Gastroesophageal sphincter (tissue), 3 donors: Measurements from ENCODE around the gene DDTL.
"Not testable (repeated sequence)": the region's sequence is repeated elsewhere in the genome, so short reads cannot be mapped to it uniquely, and the experiment has no call there.

ENCODE experiments used
- POLR2A ChIP-seq, 2 donors: fragments of 450-650 bp; IDR thresholded peaks; one replicate each; pipeline ENCODE4 v1.6.1; 2017; ENCODE audit warnings: antibody characterized with exemption in 2 of 2, mild to moderate bottlenecking in 2 of 2, moderate library complexity in 1 of 2
- TF ChIP-seq, protein P1 (sequence below), 4 experiments: fragments of 200-600 bp in 2 of 4; fragments of 450-650 bp in 2 of 4; sonication (generic) in 1 of 4; IDR thresholded peaks; one replicate each; pipeline ENCODE4 v1.5.1; 2017 to 2019; ENCODE audit warnings: antibody characterized with exemption in 4 of 4, mild to moderate bottlenecking in 2 of 4, moderate library complexity in 2 of 4

DNA sequence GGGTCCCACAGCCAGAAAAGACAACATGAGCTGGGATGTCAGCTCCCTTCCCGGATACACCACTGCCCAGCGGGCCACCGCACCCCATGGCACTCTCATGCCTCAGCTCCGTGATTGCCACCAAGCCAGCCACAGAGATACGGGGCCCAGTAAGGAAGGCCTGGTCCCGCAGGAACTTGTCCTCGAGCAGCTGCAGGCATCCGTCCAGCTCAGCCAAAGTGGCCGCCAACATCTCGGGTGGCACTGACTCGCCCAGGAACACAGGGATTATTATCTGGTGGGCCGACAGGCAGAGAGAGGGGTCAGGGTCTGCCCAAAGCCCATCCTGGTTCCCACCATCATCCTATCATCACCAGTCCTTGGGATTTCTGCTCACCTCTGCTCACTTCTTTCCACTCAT lies 10.6 kb downstream of the DDTL start:
- TF ChIP-seq, protein P1, sequence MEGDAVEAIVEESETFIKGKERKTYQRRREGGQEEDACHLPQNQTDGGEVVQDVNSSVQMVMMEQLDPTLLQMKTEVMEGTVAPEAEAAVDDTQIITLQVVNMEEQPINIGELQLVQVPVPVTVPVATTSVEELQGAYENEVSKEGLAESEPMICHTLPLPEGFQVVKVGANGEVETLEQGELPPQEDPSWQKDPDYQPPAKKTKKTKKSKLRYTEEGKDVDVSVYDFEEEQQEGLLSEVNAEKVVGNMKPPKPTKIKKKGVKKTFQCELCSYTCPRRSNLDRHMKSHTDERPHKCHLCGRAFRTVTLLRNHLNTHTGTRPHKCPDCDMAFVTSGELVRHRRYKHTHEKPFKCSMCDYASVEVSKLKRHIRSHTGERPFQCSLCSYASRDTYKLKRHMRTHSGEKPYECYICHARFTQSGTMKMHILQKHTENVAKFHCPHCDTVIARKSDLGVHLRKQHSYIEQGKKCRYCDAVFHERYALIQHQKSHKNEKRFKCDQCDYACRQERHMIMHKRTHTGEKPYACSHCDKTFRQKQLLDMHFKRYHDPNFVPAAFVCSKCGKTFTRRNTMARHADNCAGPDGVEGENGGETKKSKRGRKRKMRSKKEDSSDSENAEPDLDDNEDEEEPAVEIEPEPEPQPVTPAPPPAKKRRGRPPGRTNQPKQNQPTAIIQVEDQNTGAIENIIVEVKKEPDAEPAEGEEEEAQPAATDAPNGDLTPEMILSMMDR (IDR thresholded peaks at IDR 0.05): not testable (repeated sequence)
- not testable (repeated sequence) for TF ChIP-seq POLR2A (IDR thresholded peaks at IDR 0.05)
